Coronary artery (tissue), 2 donors: ENCODE measurements around the gene LUC7L.
"Not testable (repeated sequence)": the region's sequence is repeated elsewhere in the genome, so short reads cannot be mapped to it uniquely, and the experiment has no call there.

Source experiments
- DNase-seq: peaks from one replicate; pipeline ENCODE4 v3.0.0-alpha.2; 2017; ENCODE audit warnings: low spot score
- H3K27ac ChIP-seq, 2 donors: fragments of 200-600 bp; sonication (generic); one replicate each; pipeline ENCODE4 v1.5.1; 2016 to 2019
- H3K4me3 ChIP-seq: fragments of 200-600 bp; sonication (generic); 2 replicates; pipeline ENCODE4 v1.5.1; 2016; ENCODE audit warnings: mild to moderate bottlenecking, moderate library complexity
- CTCF ChIP-seq: fragments of 200-600 bp; sonication (generic); IDR thresholded peaks from one replicate; pipeline ENCODE4 v1.5.1; 2019; ENCODE audit warnings: antibody characterized with exemption

The LUC7L gene

GRCh38 chr16:170788-171187, 58.5 kb downstream of the LUC7L start:
- no peak for TF ChIP-seq CTCF
- no peak overlapping the region for H3K27ac ChIP-seq
- DNase-seq: no peak
- H3K4me3 ChIP-seq: no peak overlapping the region

- not testable (repeated sequence) for H3K27ac ChIP-seq, DNase-seq, H3K4me3 ChIP-seq
These were observed 59.2 kb downstream of the LUC7L start for GRCh38 chr16:170088-170507.

- Histone ChIP-seq H3K27ac (no peak overlapping the region), H3K4me3 (no peak overlapping the region)
- DNase-seq: no peak
- TF ChIP-seq CTCF: no peak
These were observed 60.2 kb downstream of the LUC7L start for GRCh38 chr16:169014-169413.

GRCh38 chr16:168424-168823, 60.8 kb downstream of the LUC7L start:
- Histone ChIP-seq H3K27ac (no peak overlapping the region), H3K4me3 (no peak overlapping the region)
- DNase-seq: no peak
- TF ChIP-seq CTCF: no peak

GRCh38 chr16:167122-167690, 62.0 kb downstream of the LUC7L start:
- DNase-seq: no peak
- Histone ChIP-seq H3K4me3 (no peak overlapping the region), H3K27ac (no peak overlapping the region)
- no peak for TF ChIP-seq CTCF

- Histone ChIP-seq H3K4me3 (peak overlapping the region; percentile 47), H3K27ac (no peak overlapping the region)
- DNase-seq: no peak
- TF ChIP-seq CTCF: no peak
These were observed 62.7 kb downstream of the LUC7L start for GRCh38 chr16:166375-167121.

- Histone ChIP-seq H3K4me3 (peak within 1 kb of the TSS; percentile 47), H3K27ac (no peak within 1 kb of the TSS)
- DNase-seq: no peak
- no peak for TF ChIP-seq CTCF
These were observed 63.5 kb downstream of the LUC7L start, which contains the start of gene HBM for GRCh38 chr16:165539-166374. HBM (plus strand) TSS chr16:165978; CDS start chr16:165998, 20 bp downstream.
